GM19468 (cell line): ENCODE data around the gene FOXN4.

Source experiments
- ATAC-seq: cut with Tn5 transposase; IDR thresholded peaks from one replicate; pipeline ENCODE4 v1.9.1; 2021; ENCODE audit warnings: mild to moderate bottlenecking, moderate library complexity, moderate number of reproducible peaks; ENCODE audit not compliant: unreplicated experiment; ENCODE audit errors: extremely low read depth

Gene FOXN4

DNA sequence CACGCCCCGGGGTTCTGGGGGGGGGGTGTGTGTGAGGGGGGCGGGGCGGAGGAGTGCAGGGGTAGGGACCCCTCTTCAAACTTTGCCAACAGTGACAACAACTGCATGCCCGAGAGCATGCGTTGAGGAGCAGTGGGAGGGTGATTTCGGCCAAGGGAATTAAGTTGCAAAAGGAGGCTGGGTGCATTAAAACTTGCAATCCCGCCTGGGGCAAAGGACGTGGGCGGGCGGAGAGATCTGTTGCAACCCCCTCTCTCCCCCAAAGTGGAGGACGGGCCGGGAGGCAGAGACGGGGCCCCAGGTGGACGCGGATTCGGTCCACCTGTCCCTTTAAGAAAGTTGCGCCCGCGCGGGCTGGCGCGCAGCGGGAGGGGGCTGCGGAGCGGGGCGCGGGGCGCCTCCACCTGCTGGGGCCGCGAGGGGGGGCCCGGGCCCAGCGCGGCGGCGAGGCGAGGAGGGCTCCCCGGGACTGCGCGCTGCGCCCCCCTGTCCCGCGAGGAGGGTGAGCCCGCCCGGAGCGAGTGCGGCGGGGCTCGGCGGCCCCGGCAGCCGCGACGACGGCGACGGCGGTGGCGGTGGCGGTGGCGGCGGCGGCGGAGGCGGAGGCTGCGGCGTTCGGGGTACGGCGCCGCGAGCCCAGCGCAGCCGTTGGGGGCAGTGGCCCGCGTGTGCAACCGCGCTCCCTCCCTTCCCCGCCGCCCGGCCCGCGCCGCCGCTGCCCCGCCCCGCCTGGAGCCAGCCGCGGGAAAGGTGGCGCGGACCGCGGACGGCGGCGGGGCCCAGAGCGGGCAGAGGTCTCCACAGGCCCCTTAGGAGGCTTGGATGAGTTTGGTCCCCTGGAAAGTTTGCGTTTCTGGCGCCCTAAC, 530 bp upstream of the FOXN4 start:
- no peak for ATAC-seq

DNA sequence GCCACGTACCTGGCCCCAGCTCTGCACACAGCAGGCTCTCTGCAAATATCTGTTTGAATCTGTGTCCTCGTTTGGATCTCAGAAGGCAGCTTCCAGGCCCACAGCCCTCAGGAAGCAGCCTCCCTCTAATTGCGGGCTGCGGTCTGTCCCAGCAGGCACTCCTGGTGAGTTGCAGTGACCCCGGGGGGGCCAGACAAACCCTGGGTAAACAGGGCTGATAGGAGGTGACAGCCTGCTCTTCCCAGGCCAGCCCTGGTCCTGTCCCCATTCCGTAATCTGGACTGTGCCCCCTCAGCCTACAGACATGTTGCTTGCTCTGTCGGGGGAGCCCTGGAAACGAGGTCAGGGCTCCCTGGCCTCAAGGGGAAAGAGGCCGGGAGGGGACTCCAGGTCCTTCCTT, 2.0 kb downstream of the FOXN4 start:
- ATAC-seq: no peak

DNA sequence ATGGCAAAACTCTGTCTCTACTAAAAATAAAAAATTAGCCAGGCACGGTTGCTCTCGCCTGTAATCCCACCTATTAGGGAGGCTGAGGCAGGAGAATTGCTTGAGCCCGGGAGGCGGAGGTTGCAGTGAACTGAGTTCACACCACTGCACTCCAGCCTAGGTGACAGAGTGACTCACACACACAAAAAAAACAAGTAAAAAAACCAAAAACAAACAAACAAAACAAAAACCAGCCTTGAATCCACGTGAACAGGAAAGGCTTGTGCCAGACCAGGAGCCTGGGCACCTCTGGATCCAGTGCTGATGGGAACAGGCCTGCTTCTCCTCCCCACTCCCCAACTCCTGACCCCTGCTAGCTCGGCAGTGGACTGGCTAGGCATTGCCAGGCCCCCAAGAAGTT, 3.5 kb downstream of the FOXN4 start:
- ATAC-seq: no peak

DNA sequence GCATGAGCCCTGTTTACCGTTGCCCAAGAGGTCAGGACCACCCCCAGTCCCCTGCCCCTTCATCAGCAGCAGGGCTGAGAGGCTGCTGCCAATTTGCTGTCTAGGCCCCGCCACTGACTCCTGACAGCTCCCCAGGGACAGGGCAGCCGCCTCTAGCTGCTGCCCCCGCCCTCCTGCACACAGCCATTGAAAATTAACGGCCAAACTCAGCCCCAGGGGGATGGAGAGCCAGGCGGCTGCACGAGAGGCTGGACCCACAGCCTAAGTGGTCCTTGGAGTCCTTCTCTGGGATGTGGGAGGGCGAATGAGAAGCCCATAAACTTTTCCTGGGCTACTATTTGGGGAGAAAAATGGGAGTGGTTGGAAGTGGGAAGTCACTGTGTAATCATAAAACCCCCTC, 4.6 kb downstream of the FOXN4 start:
- ATAC-seq: no peak

DNA sequence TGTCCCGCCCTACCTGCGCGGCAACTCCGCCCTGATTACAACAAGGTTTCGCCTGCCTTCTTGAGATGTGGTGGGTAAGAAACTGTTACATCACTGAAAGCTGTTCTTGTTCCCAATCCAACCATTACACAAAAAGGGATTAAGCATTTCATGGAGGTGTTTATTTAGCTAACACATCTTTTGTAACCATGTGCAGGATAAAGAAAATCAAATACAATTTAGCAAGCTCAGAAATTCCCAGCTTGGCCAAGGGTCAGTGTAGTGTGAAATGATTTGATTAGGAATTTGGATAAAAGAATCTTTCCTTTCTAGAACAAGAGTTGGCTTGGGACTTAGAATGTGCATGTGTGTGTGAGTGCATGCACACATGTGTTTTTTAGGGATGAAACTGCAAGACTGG, 6.3 kb downstream of the FOXN4 start:
- no peak for ATAC-seq

DNA sequence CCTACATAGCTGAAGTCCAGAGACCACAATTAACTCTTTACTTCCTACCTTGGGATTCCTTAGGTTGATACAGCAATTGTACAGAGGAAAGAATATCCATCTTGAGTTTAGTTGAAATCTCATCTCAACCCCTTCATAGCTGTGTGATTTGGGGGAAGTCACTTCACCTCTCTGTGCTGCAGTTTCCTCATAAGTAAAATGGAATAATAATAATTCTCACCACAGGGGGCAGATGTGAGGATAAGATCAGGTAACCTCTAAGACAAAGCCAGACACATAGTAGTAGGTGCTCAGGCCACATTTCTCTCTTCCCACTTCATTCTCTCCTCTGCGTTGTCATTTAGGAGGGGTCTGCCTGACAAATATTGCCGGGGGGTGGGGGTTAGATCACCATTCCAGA, 6.7 kb downstream of the FOXN4 start:
- no peak for ATAC-seq

DNA sequence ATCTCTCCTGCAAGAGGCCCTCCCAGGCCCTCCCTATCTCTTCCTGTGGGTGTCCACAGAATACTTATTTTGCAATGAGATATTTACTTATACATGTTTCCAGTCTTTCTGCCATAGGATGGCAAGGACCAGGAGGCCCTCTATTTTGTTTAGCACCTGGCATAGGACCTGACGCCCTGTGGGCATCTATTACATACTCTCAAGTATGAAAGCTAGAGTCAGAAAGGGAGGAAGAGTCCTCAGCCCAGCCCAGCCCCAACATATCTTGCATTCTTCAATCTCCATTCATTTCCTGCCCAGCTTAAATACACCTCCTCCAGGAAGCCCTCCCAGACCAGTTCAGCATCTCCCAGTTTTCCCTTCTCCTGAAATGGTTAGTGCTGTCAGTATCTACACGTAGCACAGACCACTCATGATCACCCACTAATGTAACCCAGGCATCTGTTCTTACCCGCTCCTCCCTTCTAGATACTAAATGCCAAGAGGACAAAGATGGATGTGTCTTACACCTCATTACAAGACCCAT, 7.4 kb downstream of the FOXN4 start:
- ATAC-seq: no peak

DNA sequence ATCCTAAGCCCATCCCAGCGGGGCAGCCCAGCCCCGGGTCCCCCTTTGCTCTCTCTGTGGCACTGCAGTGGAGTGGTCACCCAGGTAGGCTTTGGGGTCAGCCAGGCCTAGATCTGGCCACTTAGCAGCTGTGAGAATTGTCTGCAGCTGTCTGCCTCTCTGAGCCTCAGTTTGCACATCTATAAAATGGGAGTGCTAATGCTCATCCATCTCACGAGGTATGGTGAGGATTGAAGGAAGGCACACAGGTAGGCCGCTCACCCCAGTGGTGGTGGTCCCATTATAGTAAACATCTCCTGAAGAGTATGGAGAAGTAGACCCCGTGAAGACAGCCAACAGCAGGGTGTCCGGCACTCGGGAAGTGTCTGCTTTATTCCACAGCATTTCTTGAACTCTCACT, 9.2 kb downstream of the FOXN4 start:
- no peak for ATAC-seq

DNA sequence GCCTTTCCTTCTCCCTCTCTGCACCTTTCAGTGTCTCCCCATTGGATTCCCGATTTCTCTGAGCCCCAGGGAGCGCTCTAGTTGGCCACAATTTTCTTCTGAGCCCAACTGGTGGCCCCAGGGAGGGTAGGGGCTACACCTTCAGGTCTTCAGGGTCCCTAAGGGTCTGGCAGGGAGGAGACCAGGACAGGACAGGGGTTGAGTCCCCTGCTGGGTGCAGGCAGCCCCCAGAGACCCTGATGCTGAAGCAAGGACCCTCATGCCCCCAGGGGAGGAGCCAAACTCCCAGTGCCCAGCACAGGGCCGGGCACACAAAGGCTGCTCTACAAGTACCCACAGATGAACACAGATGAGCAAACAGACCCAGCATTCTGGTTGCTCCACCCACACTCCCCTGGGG, 12.7 kb downstream of the FOXN4 start:
- no peak for ATAC-seq

DNA sequence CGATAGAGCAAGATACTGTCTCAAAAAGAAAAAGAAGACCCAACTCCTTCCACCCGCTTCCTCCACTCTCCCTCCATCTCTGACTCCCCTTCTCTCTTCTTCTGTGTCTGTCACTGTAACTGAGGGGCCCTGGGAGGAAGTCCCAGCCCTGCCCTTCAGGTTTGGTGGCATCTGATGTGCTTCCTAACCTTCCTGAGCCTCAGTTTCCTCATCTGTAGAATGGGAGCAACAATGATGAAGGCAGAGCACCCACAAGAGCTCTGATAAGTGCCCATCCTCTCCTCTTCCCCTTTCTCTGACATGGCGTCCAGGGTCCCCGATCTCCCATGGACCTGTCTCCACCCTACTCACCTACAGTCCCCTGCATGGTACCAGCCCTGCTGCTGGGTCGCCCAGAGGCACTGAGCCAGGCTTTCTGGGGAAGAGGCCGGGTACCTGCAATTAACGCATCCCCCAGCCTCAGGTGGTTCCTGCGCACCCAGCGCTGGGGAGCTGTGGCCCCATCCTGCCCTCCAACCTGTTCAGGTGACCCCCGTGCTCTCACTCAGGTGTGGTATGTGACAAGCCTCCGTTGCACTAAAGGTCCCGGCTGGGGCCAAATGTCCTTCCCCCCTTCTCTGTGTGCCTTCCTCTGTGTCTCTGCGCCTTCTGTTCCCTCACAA, 13.2 kb downstream of the FOXN4 start:
- no peak for ATAC-seq

DNA sequence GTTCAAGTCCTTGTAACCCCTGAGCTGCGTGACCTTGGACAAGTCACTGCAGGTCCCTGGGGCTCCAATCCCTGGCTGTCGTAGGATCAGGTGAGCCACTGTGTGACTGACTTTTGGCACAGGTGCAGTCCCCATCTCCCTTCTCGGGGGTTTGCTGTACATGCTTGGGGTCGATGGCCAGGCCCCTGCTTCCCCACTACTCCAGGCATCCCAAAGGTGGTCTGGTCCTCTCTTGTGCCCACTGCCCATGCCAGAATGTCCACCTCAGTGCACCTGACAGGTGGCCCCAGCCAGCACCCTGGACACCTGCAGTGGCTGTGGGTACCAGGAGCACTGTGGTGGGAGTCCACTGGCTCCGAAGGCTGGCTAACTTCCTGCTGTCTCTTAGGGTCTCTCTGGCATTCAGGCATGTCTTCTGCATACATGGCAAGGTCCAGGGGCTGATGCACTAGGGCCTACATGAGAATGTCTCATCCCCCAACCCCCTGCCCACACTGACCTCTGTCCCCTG, 14.7 kb downstream of the FOXN4 start:
- no peak for ATAC-seq

DNA sequence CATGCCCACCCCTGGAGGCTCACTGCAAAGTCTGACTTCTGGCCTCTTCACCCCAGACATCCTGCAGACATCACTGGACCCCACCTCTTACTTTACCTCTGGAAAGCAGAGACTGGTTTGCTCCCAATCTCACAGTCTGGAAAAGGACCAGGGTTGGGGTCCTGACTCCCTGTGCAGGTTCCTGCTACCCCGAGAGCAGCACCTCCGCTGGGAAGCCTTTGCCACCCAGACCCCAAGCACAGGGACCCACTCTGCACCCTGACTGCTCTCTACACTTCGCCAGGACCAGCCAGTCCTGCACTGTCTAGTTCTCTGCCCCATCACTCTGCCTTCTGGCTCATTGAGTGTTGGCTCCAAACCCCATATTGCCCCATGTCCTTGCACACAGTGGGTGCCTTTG, 16.0 kb downstream of the FOXN4 start:
- no peak for ATAC-seq

DNA sequence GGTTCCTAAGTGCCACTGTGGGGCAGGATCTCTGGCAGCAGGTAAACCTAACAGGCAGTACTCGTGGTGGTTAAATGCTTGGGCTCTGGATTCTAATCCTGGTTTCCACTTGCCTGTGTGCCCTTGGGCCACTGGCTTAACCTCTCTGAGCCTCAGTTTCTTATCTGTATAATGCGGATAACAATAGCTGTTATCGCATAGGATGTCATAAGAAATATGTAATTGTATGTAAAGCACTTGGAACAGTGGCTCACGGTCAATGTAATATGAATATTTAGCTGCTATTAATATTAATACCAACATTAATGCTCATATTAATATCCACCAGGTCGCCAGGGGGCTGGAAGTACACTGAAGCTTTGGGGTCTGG, 16.8 kb downstream of the FOXN4 start:
- no peak for ATAC-seq

DNA sequence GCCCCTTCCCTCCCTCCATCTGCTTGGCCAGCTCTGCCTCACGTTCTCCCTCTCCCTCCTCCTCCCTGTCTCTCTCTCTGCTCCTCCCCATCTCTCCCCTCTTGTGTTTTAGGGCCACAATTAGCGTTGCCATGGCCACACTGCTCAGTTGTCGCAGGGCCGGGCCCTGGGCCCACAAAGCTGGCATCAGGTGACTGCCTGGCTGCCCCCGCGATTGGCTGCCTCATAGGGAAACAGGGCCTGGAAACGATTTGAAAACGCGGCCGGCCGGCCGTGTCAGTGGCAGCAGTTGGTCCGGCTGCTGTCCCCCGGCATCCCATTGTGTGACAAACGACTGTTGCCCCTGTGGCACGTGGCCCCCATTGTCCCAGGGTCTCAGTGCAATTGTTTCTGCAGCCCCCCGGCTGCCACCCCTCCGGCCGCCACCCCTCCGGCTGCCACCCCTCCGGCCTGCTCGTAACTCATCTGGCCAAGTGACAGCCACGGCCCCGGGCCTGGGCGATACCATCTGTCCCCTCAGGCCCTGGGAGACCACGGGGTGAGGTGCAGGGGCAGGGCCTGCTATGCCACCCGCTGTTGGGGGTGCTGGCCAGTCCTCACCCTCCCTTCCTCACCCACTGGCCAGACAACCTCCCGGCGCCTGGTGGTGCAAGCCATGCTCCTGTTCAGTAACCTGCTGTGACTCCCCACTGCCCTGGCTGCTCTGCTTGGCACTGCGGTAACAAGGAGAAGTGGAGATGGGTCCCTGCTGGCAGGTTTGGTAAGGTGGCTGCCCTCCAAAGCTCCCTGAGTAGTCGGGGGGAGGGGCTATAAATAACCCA, 17.4 kb downstream of the FOXN4 start:
- no peak for ATAC-seq

DNA sequence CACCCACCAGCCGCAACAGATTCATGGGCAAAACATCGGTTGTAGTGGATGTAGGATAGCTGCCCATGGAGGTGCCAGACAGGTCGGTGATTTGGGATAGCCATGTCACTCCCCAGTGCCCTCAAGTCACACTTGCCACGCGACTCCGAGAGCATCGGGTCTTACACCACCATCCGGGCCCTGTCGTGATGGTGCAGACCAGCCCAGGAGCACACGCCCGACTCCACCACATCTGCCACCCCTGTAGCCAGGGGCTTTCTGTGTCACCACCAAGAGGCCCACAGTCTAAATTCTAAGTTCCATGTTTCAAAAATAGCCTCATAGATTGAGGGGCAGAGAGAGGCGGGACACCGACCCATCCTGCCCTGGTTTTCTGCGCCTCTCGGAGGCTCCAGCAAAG, 18.0 kb downstream of the FOXN4 start:
- no peak for ATAC-seq

DNA sequence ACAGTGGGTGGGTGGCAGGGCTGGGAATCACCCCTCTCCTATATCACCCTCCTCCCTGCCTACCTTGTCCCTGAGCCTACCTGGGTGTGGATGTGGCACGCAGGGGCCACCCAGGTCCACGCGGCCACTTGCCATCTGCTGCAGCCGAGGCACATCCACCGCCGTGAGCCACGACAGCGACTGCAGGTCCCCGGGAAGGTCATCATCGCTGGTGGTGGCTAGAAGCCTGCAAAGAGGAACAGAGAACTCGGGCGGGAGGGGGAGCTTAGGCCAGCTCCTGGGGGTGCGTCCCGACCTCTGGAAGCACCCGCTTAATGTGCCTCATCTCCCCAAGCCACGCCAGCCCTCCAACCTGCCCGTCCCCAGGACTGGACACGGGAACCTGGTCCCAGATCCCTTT, 19.0 kb downstream of the FOXN4 start:
- ATAC-seq: no peak

DNA sequence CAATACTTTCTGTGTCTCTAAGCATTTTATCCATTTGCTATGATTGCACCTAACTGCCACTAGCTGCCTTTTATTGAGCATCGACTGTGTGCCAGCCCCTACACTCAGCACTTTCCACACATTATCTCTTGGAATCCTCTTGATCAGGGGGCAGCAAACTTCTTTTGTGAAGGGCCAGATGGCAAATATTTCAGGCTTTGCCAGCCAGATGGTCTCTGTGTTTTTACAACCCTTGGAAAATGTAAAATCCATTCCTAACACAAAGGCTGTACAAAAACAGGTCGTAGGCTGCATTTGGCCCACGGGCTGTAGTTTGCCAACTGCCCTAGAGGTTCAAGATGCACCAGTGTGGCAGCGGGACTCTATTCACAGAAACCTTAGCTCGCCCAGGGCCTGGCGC, 19.5 kb downstream of the FOXN4 start:
- ATAC-seq: no peak

DNA sequence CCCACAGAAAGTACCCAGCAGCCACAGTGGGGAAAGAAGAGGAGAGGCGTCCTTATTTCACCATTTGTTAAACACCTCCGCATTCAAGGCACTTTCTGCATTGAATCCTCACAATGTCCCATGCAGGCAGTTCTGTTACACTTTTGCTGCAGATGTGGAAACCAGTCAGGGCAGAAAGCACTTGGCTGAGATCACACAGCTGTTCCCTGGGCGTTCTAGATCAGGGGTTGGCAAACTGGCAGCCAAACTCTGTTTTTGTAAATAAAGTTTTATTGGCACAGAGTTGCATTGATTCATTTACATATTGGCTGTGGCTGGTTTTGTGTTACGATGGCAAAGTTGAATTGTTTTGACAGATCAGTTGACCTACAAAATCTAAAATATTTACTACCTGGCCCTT, 20.1 kb downstream of the FOXN4 start:
- no peak for ATAC-seq

DNA sequence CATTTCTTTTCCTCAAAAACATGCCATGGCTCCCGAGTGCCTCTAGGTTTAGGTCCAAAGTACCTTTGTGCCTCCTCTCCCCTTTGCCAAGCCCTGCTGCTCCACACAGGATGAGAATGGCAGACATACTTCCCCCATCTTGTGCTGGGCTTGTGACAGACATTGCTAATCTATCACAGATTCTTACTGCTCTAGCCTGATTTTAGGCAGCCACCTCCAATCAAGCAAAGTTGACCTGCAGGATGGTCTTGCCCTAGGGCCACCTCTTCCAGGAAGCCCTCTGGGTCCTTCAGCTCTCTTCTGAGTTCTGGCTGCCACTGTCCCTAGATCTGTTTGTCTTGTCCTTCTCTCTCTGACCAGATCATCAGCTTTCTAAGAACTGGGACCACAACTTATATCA, 20.5 kb downstream of the FOXN4 start:
- ATAC-seq: no peak

DNA sequence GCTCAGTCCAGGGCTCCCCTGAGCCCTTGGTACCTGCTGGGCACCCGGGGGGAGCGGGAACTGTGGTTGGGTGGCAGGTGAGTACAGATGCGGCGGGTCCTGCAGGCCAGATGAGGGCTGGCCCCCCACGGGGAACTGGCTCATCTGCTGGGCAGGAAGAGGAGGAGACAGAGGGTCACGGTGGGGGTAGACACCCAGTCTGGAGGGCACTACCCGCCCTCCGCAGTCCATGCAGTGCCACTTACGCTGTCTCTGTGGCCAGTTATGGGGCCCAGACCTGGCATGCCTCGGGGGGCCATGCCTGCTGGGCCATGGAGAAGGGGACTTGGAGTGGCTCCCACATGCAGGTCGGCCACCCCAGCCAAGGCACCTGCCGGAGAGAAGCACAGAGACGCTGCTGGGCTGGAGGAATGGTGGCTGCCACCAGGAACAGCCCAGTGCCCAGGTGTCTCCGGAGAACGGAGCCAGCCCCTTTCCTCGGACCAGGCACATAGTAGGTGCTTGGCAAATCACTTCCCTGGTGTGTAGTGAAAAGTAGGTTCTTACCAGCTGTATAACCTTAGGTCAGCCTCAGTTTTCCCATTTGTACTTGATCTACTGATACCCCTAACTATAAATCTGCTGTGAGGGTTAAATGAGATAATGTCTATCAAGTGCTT, 21.1 kb downstream of the FOXN4 start:
- ATAC-seq: no peak
